Measurements from ENCODE around the gene GRIN3B. TPM values are rescaled to one million over a fixed set of nuclear protein-coding genes. Genes with fewer than 3 reads are reported as not detected.

The GRIN3B gene
- total and polyA plus RNA-seq, 2 of the 8 experiments (the other 6 are each of a cell fraction or from before 2014, with no cell fraction given) = 0.45 to 1.0 TPM

- Histone ChIP-seq H2BK120ac (replicated peaks; ENCODE audit: low read depth, low read length) (no peak overlapping the region), H2BK15ac (ENCODE audit: low read length) (no peak overlapping the region), H3K4me1 (replicated peaks in 1 of 4; ENCODE audit: control insufficient read depth in 3 of 4, insufficient read depth in 4 of 4, low read length in 3 of 4) (peaks cover 5 to 44% (median 23%) of the 10 kb centered on the region in 4 experiments), H2BK12ac (ENCODE audit: low read depth, low read length) (peak overlapping the region; percentile 39; the same call in 1 of the 2 replicates), H3K9me3 (ENCODE audit: insufficient read depth in 2 of 2, low read depth in 1 of 2, low read length in 1 of 2) (no peaks in the 10 kb centered on the region), H3K36me3 (ENCODE audit: control insufficient read depth in 2 of 4, insufficient read depth in 4 of 4, low read length in 3 of 4) (peaks cover 0 to 3% (median 1%) of the 10 kb centered on the region in 4 experiments; a peak in 1 of 8 replicates), H2BK5ac (ENCODE audit: low read depth, low read length) (peak overlapping the region; percentile 75; the same call in 1 of the 2 replicates), H4K20me1 (replicated peaks in 1 of 2; ENCODE audit: control insufficient read depth in 1 of 2, insufficient read depth in 2 of 2, low read length in 2 of 2) (peaks cover 0 to 6% of the 10 kb centered on the region in 2 experiments), H3K4me3 (ENCODE audit: extremely low read depth in 1 of 4, insufficient read depth in 2 of 4, low read depth in 3 of 4, low read length in 4 of 4) (peak overlapping the region in 3 of 4 experiments; percentile 2 to 51 (median 23); a peak in 1 of 8 replicates), H3K79me1 (ENCODE audit: low read depth, low read length) (peaks cover 13% of the 10 kb centered on the region), H2BK20ac (ENCODE audit: low read length) (no peak overlapping the region), H3K27me3 (replicated peaks in 1 of 4; ENCODE audit: control insufficient read depth in 3 of 4, extremely low read depth in 1 of 4, insufficient read depth in 3 of 4, low read length in 3 of 4) (no peaks in the 10 kb centered on the region), H3K18ac (ENCODE audit: extremely low read depth, low read length) (peak overlapping the region; percentile 48; the same call in 1 of the 2 replicates), H2AK5ac (ENCODE audit: low read depth, low read length) (no peak overlapping the region; the same call in 1 of the 2 replicates), H3K56ac (replicated peaks; ENCODE audit: insufficient read length, low read depth, low read length) (no peak overlapping the region), H3K27ac (ENCODE audit: low read depth, low read length) (peak overlapping the region; percentile 11; the same call in 1 of the 2 replicates), H3K4me2 (ENCODE audit: insufficient read depth in 1 of 2, low read depth in 2 of 2, low read length in 2 of 2) (peak overlapping the region; percentile 38 to 63; a peak in 3 of 4 replicates), H3K79me2 (ENCODE audit: control insufficient read depth in 1 of 2, insufficient read depth in 2 of 2, low read length in 2 of 2) (peaks cover 0 to 23% of the 10 kb centered on the region in 2 experiments; a peak in 1 of 4 replicates), H2AFZ (ENCODE audit: low read length) (no peak overlapping the region), H4K91ac (replicated peaks; ENCODE audit: insufficient read length, low read length) (no peak overlapping the region), H3K4ac (replicated peaks; ENCODE audit: insufficient read length, low read depth, low read length) (no peak overlapping the region), H4K8ac (ENCODE audit: extremely low read depth, insufficient read depth, low read length) (peak overlapping the region; percentile 9), H3K23ac (ENCODE audit: insufficient read length) (no peak overlapping the region), H3K23me2 (ENCODE audit: low read depth, low read length) (no peaks in the 10 kb centered on the region; the same call in 1 of the 2 replicates), H4K5ac (ENCODE audit: insufficient read length, low read depth, low read length) (peak overlapping the region; percentile 71), H3K9ac (replicated peaks in 1 of 4; ENCODE audit: extremely low read depth in 1 of 4, low read depth in 3 of 4, low read length in 3 of 4) (no peak overlapping the region), H3K14ac (ENCODE audit: insufficient read length) (no peak overlapping the region)
- CTCF ChIA-PET (ENCODE audit: partially characterized antibody) = interaction anchor here (0.6 to 2.3 kb wide), 5 partner anchors 8 to 226 kb away, joined by 3 to 11 read pairs (median 4); no protein-coding TSS in a partner anchor
- no peak for TF ChIP-seq RXRA (IDR thresholded peaks at IDR 0.05; ENCODE audit: insufficient read depth, low read depth, low read length)
- TF ChIP-seq BRCA1 (IDR thresholded peaks at IDR 0.05; ENCODE audit: low read depth, low read length) = no peak
- peak; percentile 85; the same call in 1 of the 2 replicates for TF ChIP-seq KDM1A (IDR thresholded peaks at IDR 0.05; ENCODE audit: borderline replicate concordance, low read length)
- DNase-seq (ENCODE audit: low read depth in 1 of 2, low spot score in 2 of 2) (no peak), FAIRE-seq (no peak)
- WGBS, 2 experiments (ENCODE audit: extremely low coverage in 1 of 2, insufficient coverage in 1 of 2, insufficient read length in 1 of 2, insufficient replicate concordance in 2 of 2, low coverage in 1 of 2, low lambda C conversion rate in 2 of 2, missing lambda C conversion rate in 1 of 2) = 93% methylated on average over 12 of the region's 14 CpGs; no CpG with 5 or more reads in 1 of the 2 experiments
- POLR2A ChIA-PET (ENCODE audit: partially characterized antibody) = interaction anchor here (0.7 to 1.9 kb wide), 5 partner anchors 9 to 33 kb away, joined by 3 to 8 read pairs (median 3); no protein-coding TSS in a partner anchor
Measured at GRCh38 chr19:952049-952679, 48.1 kb upstream of the GRIN3B start.

All from H1 (cell line).